Left ventricle myocardium inferior (tissue), 1 donor: ENCODE results near the gene ASIC1. TPM values are rescaled to one million over a fixed set of nuclear protein-coding genes. Genes with fewer than 3 reads are reported as not detected.
A peak's percentile ranks its signal among the peaks of the same experiment; 100 is the strongest.

Experiments used
- DNase-seq: peaks from one replicate; pipeline ENCODE4 v3.0.0-alpha.2; 2020
- H3K27ac ChIP-seq: fragments of 200-600 bp; replicated peaks from 2 replicates; pipeline ENCODE4 v1.8.0; 2021
- H3K27me3 ChIP-seq: fragments of 200-600 bp; 2 replicates; pipeline ENCODE4 v1.8.0; 2021; ENCODE audit warnings: low read depth
- H3K36me3 ChIP-seq: fragments of 200-600 bp; 2 replicates; pipeline ENCODE4 v1.8.0; 2021
- H3K4me1 ChIP-seq: fragments of 200-600 bp; 2 replicates; pipeline ENCODE4 v1.8.0; 2021
- H3K4me3 ChIP-seq: fragments of 200-600 bp; 2 replicates; pipeline ENCODE4 v1.8.0; 2021; ENCODE audit warnings: mild to moderate bottlenecking, moderate library complexity
- H3K9me3 ChIP-seq: fragments of 200-600 bp; replicated peaks from 2 replicates; pipeline ENCODE4 v1.8.0; 2021
- CTCF ChIP-seq: fragments of 200-600 bp; IDR thresholded peaks from 2 replicates; pipeline ENCODE4 v1.8.0; 2021; ENCODE audit warnings: antibody characterized with exemption, mild to moderate bottlenecking, borderline replicate concordance
- intact Hi-C: fragments of 100-400 bp; cut with micrococcal nuclease; formaldehyde crosslinking; loops from one replicate; pipeline ENCODE4 v1.11.0; 2022
- total RNA-seq: library from RNA; stranded (reverse); fragmentation: NEBNext Ultra II Directional; extraction: Animal tissue kit (Norgen Biotek cat#: 25700); gene quantifications from one replicate; pipeline ENCODE4 v1.2.1, GENCODE V29; 2021
- donor health status: DM: no; HTN: yes; CAD: no; lungs with severe emphysema.

The ASIC1 gene
- total RNA-seq, 1 donor from 2014 or later = 0.96 TPM

GRCh38 chr12:50103351-50103750 lies 46.0 kb downstream of the ASIC1 start:
- H3K27ac ChIP-seq = peak overlapping the region; percentile 66
- intact Hi-C loops = no loop called here
- no peaks in the 10 kb centered on the region for H3K9me3 ChIP-seq
- no peak for TF ChIP-seq CTCF
- no peaks in the 10 kb centered on the region for H3K27me3 ChIP-seq
- peaks cover 42% of the 10 kb centered on the region for H3K4me1 ChIP-seq
- DNase-seq = no peak
- peaks cover 25% of the 10 kb centered on the region for H3K36me3 ChIP-seq
- H3K4me3 ChIP-seq = peak overlapping the region; percentile 59

GRCh38 chr12:50103767-50104321 lies 46.4 kb downstream of the ASIC1 start, which contains the start of gene GPD1:
TSS of gene GPD1 (plus strand) at chr12:50104008. CDS start at chr12:50104051, 43 bp downstream.
- Histone ChIP-seq H3K4me3 (peak within 1 kb of the TSS; percentile 59), H3K9me3 (no peaks in the 10 kb centered on the region), H3K4me1 (peaks cover 43% of the 10 kb centered on the region), H3K27ac (peak within 1 kb of the TSS; percentile 66), H3K36me3 (peaks cover 20% of the 10 kb centered on the region), H3K27me3 (no peaks in the 10 kb centered on the region)
- DNase-seq = peak; percentile 73
- intact Hi-C loops = no loop called here
- peak; percentile 16 for TF ChIP-seq CTCF

- peak overlapping the region; percentile 59 for H3K4me3 ChIP-seq
These were observed 47.3 kb downstream of the ASIC1 start for GRCh38 chr12:50104417-50105366.

GRCh38 chr12:50105913-50106450 lies 48.6 kb downstream of the ASIC1 start:
- peaks cover 64% of the 10 kb centered on the region for H3K4me1 ChIP-seq
- no peak overlapping the region for H3K27ac ChIP-seq
- no peak overlapping the region for H3K4me3 ChIP-seq
- intact Hi-C loops = no loop called here
- H3K36me3 ChIP-seq = no peaks in the 10 kb centered on the region
- no peaks in the 10 kb centered on the region for H3K9me3 ChIP-seq
- TF ChIP-seq CTCF = no peak
- no peaks in the 10 kb centered on the region for H3K27me3 ChIP-seq
- no peak for DNase-seq

More at GRCh38 chr12:50104417-50105366, 47.3 kb downstream of the ASIC1 start:
- Histone ChIP-seq H3K27ac (peak overlapping the region; percentile 66), H3K27me3 (no peaks in the 10 kb centered on the region), H3K36me3 (peaks cover 12% of the 10 kb centered on the region), H3K4me1 (peaks cover 51% of the 10 kb centered on the region), H3K9me3 (no peaks in the 10 kb centered on the region)
- DNase-seq = no peak
- no peak for TF ChIP-seq CTCF
- intact Hi-C loops = no loop called here

- Histone ChIP-seq H3K4me3 (no peak overlapping the region), H3K27me3 (no peaks in the 10 kb centered on the region), H3K27ac (no peak overlapping the region), H3K4me1 (peaks cover 68% of the 10 kb centered on the region), H3K9me3 (no peaks in the 10 kb centered on the region), H3K36me3 (no peaks in the 10 kb centered on the region)
- no peak for TF ChIP-seq CTCF
- intact Hi-C loops = no loop called here
- no peak for DNase-seq
These were observed 49.5 kb downstream of the ASIC1 start for GRCh38 chr12:50106907-50107306.
